Breast epithelium (tissue), 4 donors: Measurements from ENCODE around the gene SLC11A1. TPM values are rescaled to one million over a fixed set of nuclear protein-coding genes. Genes with fewer than 3 reads are reported as not detected.

ENCODE experiments used
- DNase-seq, 2 donors: peaks; one replicate each; pipeline ENCODE4 v3.0.0-alpha.2; 2019; ENCODE audit warnings: low spot score in 2 of 2
- H3K27ac ChIP-seq, 2 donors: fragments of 200-600 bp; sonication (generic) in 1 of 2; one replicate each; pipeline ENCODE4 v1.5.1; 2016 to 2019; ENCODE audit warnings: mild to moderate bottlenecking in 1 of 2
- H3K27me3 ChIP-seq, 2 donors: fragments of 200-600 bp; sonication (generic) in 1 of 2; one replicate each; pipeline versions ENCODE4 v1.5.1 to v1.6.0; 2017 to 2019; ENCODE audit warnings: control low read depth in 1 of 2, mild to moderate bottlenecking in 1 of 2
- H3K36me3 ChIP-seq: fragments of 200-600 bp; one replicate; pipeline ENCODE4 v1.5.1; 2019
- H3K4me1 ChIP-seq, 2 donors: fragments of 200-600 bp; sonication (generic); one replicate each; pipeline ENCODE4 v1.5.1; 2016 to 2019; ENCODE audit warnings: control low read depth in 1 of 2
- H3K4me3 ChIP-seq, 3 donors: fragments of 200-600 bp; sonication (generic); 1 replicate in 2 of 3; 2 replicates in 1 of 3; pipeline ENCODE4 v1.5.1; 2016 to 2019; ENCODE audit warnings: mild to moderate bottlenecking in 3 of 3, moderate library complexity in 2 of 3
- H3K9me3 ChIP-seq, 2 donors: fragments of 200-600 bp; sonication (generic) in 1 of 2; one replicate each; pipeline ENCODE4 v1.5.1; 2016 to 2019; ENCODE audit warnings: control low read depth in 1 of 2
- POLR2A ChIP-seq: fragments of 450-650 bp; IDR thresholded peaks from one replicate; pipeline ENCODE4 v1.6.1; 2016; ENCODE audit warnings: antibody characterized with exemption, mild to moderate bottlenecking, moderate library complexity
- POLR2AphosphoS5 ChIP-seq, 3 donors: sonication (generic); formaldehyde crosslinking; IDR thresholded peaks; one replicate each; pipeline ENCODE4 v1.6.1; 2017; ENCODE audit warnings: antibody characterized with exemption in 3 of 3
- intact Hi-C: fragments of 100-400 bp; cut with DNase I; formaldehyde crosslinking; loops from one replicate; pipeline ENCODE4 v1.15.1; 2023; ENCODE audit warnings: low total_unique reads
- total RNA-seq, 3 donors: library from RNA; depleted of rRNA; stranded (reverse); fragments of >200 nt; gene quantifications; one replicate each; pipeline ENCODE4 v1.1.0, GENCODE V29; 2016
- TF ChIP-seq, protein P1 (sequence below), 3 donors: fragments of 450-650 bp; IDR thresholded peaks; one replicate each; pipeline ENCODE4 v1.5.1; 2016 to 2017; ENCODE audit warnings: antibody characterized with exemption in 3 of 3, mild to moderate bottlenecking in 3 of 3, moderate library complexity in 3 of 3

The SLC11A1 gene
- total RNA-seq, 3 donors from 2014 or later = 14.4 to 53.4 (median 17.9) TPM

DNA sequence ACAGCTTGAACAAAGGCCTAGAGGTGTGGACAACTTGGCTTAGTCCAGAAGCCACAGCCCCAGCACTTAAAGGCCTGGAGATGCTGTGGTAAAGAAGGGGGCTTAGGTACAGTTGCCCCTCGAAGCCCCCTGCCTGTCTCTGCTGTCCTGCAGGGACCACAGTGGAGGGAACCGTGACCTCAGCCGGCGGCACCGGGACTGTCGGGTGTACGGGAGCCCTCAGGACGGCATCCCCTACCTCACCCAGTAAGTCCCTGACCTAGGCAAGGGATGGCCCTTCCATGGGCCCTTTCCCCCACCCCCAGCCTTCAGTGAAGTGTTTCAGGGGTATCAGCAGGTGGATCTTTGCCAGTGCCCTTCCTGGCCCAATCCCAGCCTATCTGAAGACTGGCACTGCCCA, 40.7 kb upstream of the SLC11A1 start:
- intact Hi-C loops = no loop called here
- no peak for TF ChIP-seq POLR2AphosphoS5 (IDR thresholded peaks at IDR 0.05)
- TF ChIP-seq POLR2A = no peak
- TF ChIP-seq, protein P1, sequence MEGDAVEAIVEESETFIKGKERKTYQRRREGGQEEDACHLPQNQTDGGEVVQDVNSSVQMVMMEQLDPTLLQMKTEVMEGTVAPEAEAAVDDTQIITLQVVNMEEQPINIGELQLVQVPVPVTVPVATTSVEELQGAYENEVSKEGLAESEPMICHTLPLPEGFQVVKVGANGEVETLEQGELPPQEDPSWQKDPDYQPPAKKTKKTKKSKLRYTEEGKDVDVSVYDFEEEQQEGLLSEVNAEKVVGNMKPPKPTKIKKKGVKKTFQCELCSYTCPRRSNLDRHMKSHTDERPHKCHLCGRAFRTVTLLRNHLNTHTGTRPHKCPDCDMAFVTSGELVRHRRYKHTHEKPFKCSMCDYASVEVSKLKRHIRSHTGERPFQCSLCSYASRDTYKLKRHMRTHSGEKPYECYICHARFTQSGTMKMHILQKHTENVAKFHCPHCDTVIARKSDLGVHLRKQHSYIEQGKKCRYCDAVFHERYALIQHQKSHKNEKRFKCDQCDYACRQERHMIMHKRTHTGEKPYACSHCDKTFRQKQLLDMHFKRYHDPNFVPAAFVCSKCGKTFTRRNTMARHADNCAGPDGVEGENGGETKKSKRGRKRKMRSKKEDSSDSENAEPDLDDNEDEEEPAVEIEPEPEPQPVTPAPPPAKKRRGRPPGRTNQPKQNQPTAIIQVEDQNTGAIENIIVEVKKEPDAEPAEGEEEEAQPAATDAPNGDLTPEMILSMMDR (IDR thresholded peaks at IDR 0.05) = no peak
- no peaks in the 10 kb centered on the region for H3K36me3 ChIP-seq

DNA sequence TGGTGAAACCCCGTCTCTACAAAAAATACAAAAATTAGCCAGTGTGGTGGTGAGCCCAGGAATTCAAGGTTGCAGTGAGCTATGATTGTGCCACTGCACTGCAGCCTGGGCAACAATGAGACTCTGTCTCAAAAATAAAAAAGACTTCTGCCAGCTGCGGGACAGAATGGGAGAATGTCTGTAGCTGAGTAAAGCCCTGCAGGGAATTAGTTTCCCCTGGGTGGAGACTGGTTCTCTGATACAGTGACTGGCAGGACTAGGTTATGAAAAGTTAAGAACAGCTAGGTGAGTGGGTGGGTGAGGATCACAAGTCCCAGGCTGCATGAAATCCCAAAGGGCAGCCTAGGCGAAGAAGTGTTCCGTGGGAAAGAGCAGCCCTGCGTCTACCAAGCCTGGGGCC, 39.2 kb upstream of the SLC11A1 start:
- intact Hi-C loops = no loop called here
- Histone ChIP-seq H3K36me3 (no peaks in the 10 kb centered on the region), H3K27ac (no peak overlapping the region)

More for the DNA sequence above, 40.7 kb upstream of the SLC11A1 start:
- DNase-seq = no peak
- Histone ChIP-seq H3K27me3 (no peaks in the 10 kb centered on the region), H3K4me1 (no peaks in the 10 kb centered on the region), H3K4me3 (no peak overlapping the region), H3K9me3 (no peaks in the 10 kb centered on the region), H3K27ac (no peak overlapping the region)

DNA sequence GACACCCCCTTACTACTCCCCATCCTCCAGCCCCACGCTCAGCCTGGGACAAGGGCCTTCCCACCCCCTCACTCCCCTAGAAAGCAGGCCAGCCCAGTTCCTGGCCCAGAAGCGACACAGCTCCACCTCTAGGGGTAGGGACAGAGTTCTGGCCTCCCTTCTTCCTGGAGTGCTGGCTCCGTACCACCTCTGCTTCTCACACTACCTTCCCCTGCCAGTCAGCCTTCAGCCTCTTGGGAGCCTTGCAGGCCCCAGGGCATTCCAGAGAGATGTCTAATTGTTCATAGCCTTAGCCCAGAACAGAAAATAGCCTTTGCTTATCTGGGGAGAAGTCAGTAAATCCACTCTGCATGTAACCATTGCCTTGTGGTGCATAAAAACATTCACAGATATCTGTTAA, 38.5 kb upstream of the SLC11A1 start:
- H3K4me3 ChIP-seq = no peak overlapping the region
- TF ChIP-seq, protein P1 (IDR thresholded peaks at IDR 0.05) = no peak
- TF ChIP-seq POLR2AphosphoS5 (IDR thresholded peaks at IDR 0.05) (no peak), POLR2A (no peak)
- H3K27ac ChIP-seq = no peak overlapping the region
- no peak for DNase-seq
- H3K27me3 ChIP-seq = no peaks in the 10 kb centered on the region
- H3K4me1 ChIP-seq = no peaks in the 10 kb centered on the region
- no peaks in the 10 kb centered on the region for H3K9me3 ChIP-seq
- no peaks in the 10 kb centered on the region for H3K36me3 ChIP-seq
- intact Hi-C loops = no loop called here

More for the DNA sequence above, 39.2 kb upstream of the SLC11A1 start:
- Histone ChIP-seq H3K27me3 (no peaks in the 10 kb centered on the region), H3K9me3 (no peaks in the 10 kb centered on the region), H3K4me1 (no peaks in the 10 kb centered on the region), H3K4me3 (no peak overlapping the region)
- DNase-seq = no peak
- TF ChIP-seq POLR2A (no peak), POLR2AphosphoS5 (IDR thresholded peaks at IDR 0.05) (no peak)
- TF ChIP-seq, protein P1 (IDR thresholded peaks at IDR 0.05) = no peak

DNA sequence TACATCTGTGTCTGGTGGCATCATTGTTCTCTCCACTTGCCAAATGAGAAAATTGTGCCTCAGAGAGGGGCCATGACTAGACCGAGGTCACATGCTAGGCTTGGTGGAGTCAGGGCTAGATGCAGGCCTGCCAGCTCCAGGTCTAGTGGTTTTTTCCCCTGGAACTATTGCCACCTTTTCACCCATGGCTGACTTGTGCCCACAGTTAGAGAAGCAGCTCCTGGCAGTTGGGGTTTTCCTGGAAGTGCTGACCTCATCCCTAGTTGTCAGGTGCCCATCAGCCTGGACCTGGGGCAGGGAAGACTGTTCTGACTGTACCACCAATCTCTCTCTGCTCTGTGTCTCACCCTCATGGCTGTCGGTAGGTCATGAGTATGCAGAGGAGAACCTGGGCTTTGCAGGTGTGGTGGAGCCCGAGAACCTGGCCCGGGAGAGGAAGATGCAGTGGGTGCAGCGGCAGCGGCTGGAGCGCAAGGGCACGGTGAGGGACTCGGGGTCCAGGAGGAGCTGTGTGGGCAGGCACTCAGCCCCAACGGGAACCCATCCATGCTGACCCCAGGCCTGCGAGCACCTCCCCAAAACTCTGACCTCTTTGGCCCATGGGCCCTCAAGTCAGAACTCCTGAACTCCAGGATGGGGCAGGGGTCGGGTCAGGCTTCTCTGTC, 37.9 kb upstream of the SLC11A1 start:
- intact Hi-C loops = no loop called here
- DNase-seq = no peak
- Histone ChIP-seq H3K27me3 (no peaks in the 10 kb centered on the region), H3K4me3 (no peak overlapping the region), H3K27ac (no peak overlapping the region), H3K4me1 (no peaks in the 10 kb centered on the region), H3K36me3 (no peaks in the 10 kb centered on the region), H3K9me3 (no peaks in the 10 kb centered on the region)
- TF ChIP-seq POLR2A (no peak), POLR2AphosphoS5 (IDR thresholded peaks at IDR 0.05) (no peak)
- TF ChIP-seq, protein P1 (IDR thresholded peaks at IDR 0.05) = no peak

DNA sequence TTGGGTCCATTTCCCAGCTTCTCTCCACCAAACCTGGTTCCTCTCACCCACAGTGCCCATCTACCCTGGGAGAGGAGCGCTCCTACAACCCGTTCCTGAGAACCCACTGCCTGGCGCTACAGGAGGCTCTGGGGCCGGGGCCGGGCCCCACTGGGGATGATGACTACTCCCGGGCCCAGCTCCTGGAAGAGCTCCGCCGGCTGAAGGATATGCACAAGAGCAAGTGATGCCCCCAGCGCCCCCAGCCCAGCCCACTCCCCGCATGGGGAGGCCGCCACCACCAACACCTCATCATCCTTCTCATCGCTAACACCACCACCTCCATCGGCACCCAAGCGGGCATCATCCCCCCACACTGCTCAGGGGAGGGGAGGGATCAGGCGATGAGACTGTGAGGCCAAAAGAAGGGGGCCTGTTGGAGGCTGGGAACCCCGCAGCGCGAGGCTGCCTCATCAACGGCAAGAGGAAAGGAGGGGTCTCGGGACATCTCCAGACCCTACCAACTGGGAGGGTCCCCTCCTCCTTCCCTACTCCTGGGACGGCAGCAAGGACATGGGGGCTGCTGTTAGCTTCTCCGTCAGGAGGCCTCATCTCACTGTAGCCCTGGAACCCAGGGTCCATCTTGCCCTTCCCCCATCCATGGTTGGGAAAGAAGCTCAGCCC, 37.2 kb upstream of the SLC11A1 start:
- intact Hi-C loops = no loop called here
- no peak overlapping the region for H3K27ac ChIP-seq

More for the DNA sequence above, 37.2 kb upstream of the SLC11A1 start:
- TF ChIP-seq, protein P1 (IDR thresholded peaks at IDR 0.05) = no peak
- TF ChIP-seq POLR2AphosphoS5 (IDR thresholded peaks at IDR 0.05) (no peak), POLR2A (no peak)
- Histone ChIP-seq H3K4me3 (no peak overlapping the region), H3K4me1 (no peaks in the 10 kb centered on the region), H3K36me3 (no peaks in the 10 kb centered on the region), H3K9me3 (no peaks in the 10 kb centered on the region), H3K27me3 (no peaks in the 10 kb centered on the region)
- DNase-seq = no peak
